Aorta (tissue), 5 donors: ENCODE results near the gene GATC. TPM values are rescaled to one million over a fixed set of nuclear protein-coding genes. Genes with fewer than 3 reads are reported as not detected.

Source experiments
- ATAC-seq: fragments of 200-7000 bp; cut with Tn5 transposase; one replicate; pipeline ENCODE4 v1.9.1; 2022; ENCODE audit warnings: moderate library complexity; ENCODE audit not compliant: low FRiP score
- DNase-seq, 2 donors: peaks; one replicate each; pipeline ENCODE4 v3.0.0-alpha.2; 2020
- H3K27ac ChIP-seq, 2 donors: one replicate each; pipeline ENCODE4 v1.5.1; 2013; ENCODE audit warnings: low read length in 2 of 2, mild to moderate bottlenecking in 2 of 2, moderate library complexity in 2 of 2, control low read depth in 1 of 2, inconsistent platforms in 1 of 2, low read depth in 1 of 2
- H3K27me3 ChIP-seq, 2 donors: one replicate each; pipeline ENCODE4 v1.6.1; 2013; ENCODE audit warnings: control low read depth in 1 of 2, low read length in 1 of 2, mild to moderate bottlenecking in 1 of 2, moderate library complexity in 1 of 2; ENCODE audit not compliant: insufficient read depth in 2 of 2, control insufficient read depth in 1 of 2
- H3K36me3 ChIP-seq, 2 donors: one replicate each; pipeline ENCODE4 v1.6.1; 2013; ENCODE audit warnings: control low read depth in 1 of 2, low read length in 1 of 2, mild to moderate bottlenecking in 1 of 2; ENCODE audit not compliant: insufficient read depth in 2 of 2, control insufficient read depth in 1 of 2
- H3K4me1 ChIP-seq, 2 donors: one replicate each; pipeline ENCODE4 v1.6.1; 2013; ENCODE audit warnings: low read length in 2 of 2, control low read depth in 1 of 2, mild to moderate bottlenecking in 1 of 2, moderate library complexity in 1 of 2; ENCODE audit not compliant: insufficient read depth in 2 of 2, control insufficient read depth in 1 of 2
- H3K4me3 ChIP-seq, 2 donors: one replicate each; pipeline ENCODE4 v1.5.1; 2013; ENCODE audit warnings: low read length in 2 of 2, control low read depth in 1 of 2, mild to moderate bottlenecking in 1 of 2
- H3K9me3 ChIP-seq: one replicate; pipeline ENCODE4 v1.6.1; 2013; ENCODE audit warnings: mild to moderate bottlenecking, low read length; ENCODE audit not compliant: control insufficient read depth
- WGBS, 2 donors: extraction: QIAGEN DNeasy Blood & Tissue Kit; methylation state at CpG; one replicate each; pipeline ENCODE4 v1.1.7; 2013; 5-methylcytosine and 5-hydroxymethylcytosine counted together
- intact Hi-C, 2 donors: fragments of 100-400 bp; cut with DNase I; formaldehyde crosslinking; loops; one replicate each; pipeline versions ENCODE4 v1.14.2 to v1.15.0; 2022
- polyA plus RNA-seq, 2 donors: library from polyadenylated mRNA; stranded (reverse); fragments of 200-250 nt; gene quantifications; one replicate each; pipeline ENCODE4 v1.2.3, GENCODE V29; 2013
- total RNA-seq, 2 donors: library from RNA; stranded (reverse); fragmentation: NEBNext Ultra II Directional; extraction: Animal tissue kit (Norgen Biotek cat#: 25700); gene quantifications; one replicate each; pipeline ENCODE4 v1.2.1, GENCODE V29; 2021
- donor health status: healthy with polysubstance abuse.
- donor health status: Bipolar disorder and iron deficiency.
- donor health status: DM: no; HTN: no; CAD: no.
- donor health status: DM: no; HTN: no; CAD: no.
- donor health status: DM: yes; HTN: yes; CAD: no.

Gene GATC
- total and polyA plus RNA-seq, 4 donors = 9.8 to 24.5 (median 16.8) TPM

DNA sequence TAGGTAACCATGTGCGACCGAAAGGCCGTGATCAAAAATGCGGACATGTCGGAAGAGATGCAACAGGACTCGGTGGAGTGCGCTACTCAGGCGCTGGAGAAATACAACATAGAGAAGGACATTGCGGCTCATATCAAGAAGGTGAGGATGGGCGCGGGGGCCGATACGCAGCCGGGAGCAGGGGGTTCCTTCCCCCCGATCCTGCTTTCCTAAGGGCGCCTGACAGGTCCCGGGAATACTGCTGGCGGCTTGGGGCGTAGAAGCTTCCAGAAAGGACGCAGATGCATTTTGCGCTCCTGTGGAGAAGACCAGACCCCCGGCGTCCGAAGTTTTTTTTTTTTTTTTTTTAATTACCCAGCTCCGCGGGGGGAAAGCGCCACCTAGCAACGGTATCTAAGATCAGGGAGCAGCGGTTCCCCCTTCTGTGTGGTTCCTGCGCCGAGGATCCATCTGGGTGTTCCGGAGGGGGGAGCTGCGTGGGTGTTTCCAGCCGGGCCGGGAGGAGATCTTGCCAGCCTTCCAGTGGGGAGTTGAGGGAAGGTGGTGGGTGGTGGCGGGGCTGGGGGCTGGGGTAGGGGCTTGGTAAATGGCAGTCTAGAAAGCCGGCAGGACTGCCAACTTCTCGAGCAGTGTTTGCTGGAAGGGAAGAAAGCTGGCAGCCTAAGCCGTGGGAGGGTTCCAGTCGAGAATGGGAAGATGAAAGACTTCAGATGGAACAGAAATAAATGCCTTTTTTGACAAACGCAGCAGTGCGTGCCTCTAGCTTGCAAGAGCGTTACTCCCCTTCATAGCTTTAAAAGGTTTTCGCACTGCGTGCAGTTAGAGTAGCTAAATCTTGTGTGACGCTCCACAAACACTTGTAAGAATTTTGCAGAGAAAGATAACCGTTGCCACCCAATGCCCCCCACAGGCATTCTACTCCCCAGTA is 50.4 kb downstream of the GATC start:
- intact Hi-C loops = loop anchor here (5.0 kb wide), 1 partner anchor 41 kb away; no protein-coding TSS in a partner anchor
- no peaks in the 10 kb centered on the region for H3K27me3 ChIP-seq
- peak overlapping the region; percentile 31 to 46 for H3K27ac ChIP-seq
- H3K36me3 ChIP-seq = no peaks in the 10 kb centered on the region
- no peaks in the 10 kb centered on the region for H3K9me3 ChIP-seq
- peaks cover 0 to 6% of the 10 kb centered on the region in 2 donors for H3K4me1 ChIP-seq
- H3K4me3 ChIP-seq = peak overlapping the region; percentile 77 to 90
- 0 to 1% methylated on average over 47 of the region's 47 CpGs for WGBS, 2 donors
- peak; percentile 82 to 88 for DNase-seq
- ATAC-seq = peak; percentile 84

DNA sequence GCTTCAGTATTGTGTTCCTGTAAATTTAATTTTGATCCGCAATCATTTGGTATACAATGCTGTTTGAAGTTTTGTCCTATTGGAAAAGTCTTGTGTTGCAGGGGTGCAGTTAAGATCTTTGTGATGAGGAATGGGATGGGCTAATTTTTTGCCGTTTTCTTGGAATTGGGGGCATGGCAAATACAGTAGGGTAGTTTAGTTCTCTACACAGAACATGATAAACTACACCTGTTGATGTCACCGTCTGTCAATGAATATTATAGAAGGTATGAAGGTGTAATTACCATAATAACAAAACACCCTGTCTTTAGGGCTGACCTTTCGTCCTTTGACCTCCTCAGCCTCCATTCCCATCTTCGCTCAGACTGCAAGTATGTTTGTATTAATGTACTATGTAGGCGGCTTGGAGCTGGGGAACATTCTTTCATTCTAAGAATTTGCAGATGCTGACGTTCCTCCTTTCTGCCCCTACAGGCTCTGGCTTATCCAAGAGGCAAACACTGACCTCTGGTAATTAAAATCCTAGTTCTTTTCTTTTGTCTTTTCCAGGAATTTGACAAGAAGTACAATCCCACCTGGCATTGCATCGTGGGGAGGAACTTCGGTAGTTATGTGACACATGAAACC is 51.4 kb downstream of the GATC start:
- H3K4me1 ChIP-seq = peaks cover 0 to 6% of the 10 kb centered on the region in 2 donors
- intact Hi-C loops = loop anchor here (5.0 kb wide), 1 partner anchor 40 kb away; no protein-coding TSS in a partner anchor
- H3K36me3 ChIP-seq = no peaks in the 10 kb centered on the region
- WGBS, 2 donors = 3% methylated on average over 9 of the region's 9 CpGs
- DNase-seq (no peak), ATAC-seq (no peak)
- no peak overlapping the region for H3K27ac ChIP-seq
- no peaks in the 10 kb centered on the region for H3K27me3 ChIP-seq
- H3K4me3 ChIP-seq = peak overlapping the region; percentile 77 to 90
- H3K9me3 ChIP-seq = no peaks in the 10 kb centered on the region

DNA sequence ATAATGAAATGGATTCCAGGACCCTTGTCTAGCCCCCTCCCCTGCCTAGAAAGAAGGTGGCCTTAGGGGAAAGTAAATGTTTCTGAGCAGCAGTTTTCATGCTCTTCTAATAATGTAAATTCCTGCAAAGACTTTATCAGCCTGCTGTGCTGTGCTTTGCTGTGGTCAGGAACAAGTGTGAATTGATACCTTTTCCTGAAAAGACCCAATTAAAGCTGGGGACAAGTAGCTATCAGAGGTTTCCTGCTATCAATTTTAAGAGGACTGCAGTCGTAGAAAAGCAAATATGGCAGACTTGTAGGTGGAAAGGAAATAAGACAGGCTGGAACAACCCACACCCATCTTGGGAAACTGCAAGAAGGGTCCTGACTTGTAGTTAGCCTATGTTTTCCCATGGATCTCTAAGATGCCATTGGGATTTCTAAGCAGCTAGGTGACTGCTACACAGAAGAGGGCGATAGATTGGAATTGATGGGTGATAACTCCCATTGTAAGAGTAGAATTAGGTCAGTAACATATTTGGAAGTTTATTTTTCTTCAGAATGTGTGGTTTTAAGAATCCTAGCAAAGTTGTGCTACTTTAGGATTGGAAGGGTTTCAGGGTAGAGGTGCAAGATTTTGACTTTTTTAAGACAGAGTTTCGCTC is 52.7 kb downstream of the GATC start:
- Histone ChIP-seq H3K4me1 (peaks cover 0 to 6% of the 10 kb centered on the region in 2 donors), H3K4me3 (no peak overlapping the region), H3K9me3 (no peaks in the 10 kb centered on the region), H3K27me3 (no peaks in the 10 kb centered on the region), H3K27ac (no peak overlapping the region), H3K36me3 (peaks cover 2 to 4% of the 10 kb centered on the region in 2 donors)
- no peak for DNase-seq
- ATAC-seq = no peak
- intact Hi-C loops = loop anchor here (5.0 kb wide), 1 partner anchor 38 kb away; no protein-coding TSS in a partner anchor
- 78 to 82% methylated on average over 3 of the region's 3 CpGs for WGBS, 2 donors

DNA sequence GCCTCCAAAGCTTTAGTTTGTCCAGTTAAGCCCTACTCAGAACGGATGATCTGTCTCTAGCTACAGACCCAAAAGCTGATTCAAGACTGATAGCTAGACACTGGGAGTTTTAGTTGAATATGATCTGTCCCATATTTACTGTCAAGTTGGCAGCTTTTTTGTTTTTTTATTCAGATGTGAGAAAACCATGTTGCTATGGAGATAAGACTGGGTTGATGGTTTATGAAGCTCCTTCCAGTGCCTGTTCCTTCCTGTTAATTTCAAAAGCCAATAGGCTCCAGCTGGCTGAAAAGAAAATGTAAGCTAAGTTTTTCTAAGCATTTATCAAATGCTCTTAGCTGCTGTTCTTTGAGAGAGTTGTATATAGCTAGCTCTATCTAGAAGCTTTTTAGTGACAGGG is 54.3 kb downstream of the GATC start:
- peaks cover 2 to 4% of the 10 kb centered on the region in 2 donors for H3K36me3 ChIP-seq
- ATAC-seq (no peak), DNase-seq (no peak)
- no peaks in the 10 kb centered on the region for H3K27me3 ChIP-seq
- no peak overlapping the region for H3K4me3 ChIP-seq
- 65 to 78% methylated on average over 1 of the region's 1 CpG for WGBS, 2 donors
- H3K4me1 ChIP-seq = peaks cover 0 to 3% of the 10 kb centered on the region in 2 donors
- no peaks in the 10 kb centered on the region for H3K9me3 ChIP-seq
- intact Hi-C loops = no loop called here
- peak overlapping the region in 1 of 2 donors; percentile 14 for H3K27ac ChIP-seq

DNA sequence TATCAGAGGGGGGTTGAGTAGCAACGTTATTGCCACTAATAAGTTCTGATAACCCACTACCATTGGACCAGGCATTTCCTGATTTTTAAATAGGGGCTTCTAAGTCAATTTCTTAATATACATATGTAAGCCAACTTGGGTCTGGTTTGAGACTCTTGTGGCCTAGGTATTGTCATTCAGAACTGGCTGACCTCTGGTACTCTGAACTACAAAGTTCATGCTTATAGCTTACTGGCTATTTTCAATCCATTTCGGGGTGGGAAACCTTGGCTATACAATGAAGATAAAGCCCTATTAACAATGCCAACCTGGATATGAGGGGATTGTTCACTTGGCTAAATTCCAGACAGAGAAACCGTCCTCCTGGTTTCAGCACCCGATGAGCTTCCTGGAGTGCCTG is 58.3 kb downstream of the GATC start:
- Histone ChIP-seq H3K4me3 (no peak overlapping the region), H3K9me3 (no peaks in the 10 kb centered on the region), H3K36me3 (peaks cover 2 to 4% of the 10 kb centered on the region in 2 donors), H3K27me3 (no peaks in the 10 kb centered on the region), H3K4me1 (no peaks in the 10 kb centered on the region), H3K27ac (no peak overlapping the region)
- no peak for DNase-seq
- WGBS, 2 donors = 78 to 80% methylated on average over 4 of the region's 4 CpGs
- ATAC-seq = no peak
- intact Hi-C loops = no loop called here

DNA sequence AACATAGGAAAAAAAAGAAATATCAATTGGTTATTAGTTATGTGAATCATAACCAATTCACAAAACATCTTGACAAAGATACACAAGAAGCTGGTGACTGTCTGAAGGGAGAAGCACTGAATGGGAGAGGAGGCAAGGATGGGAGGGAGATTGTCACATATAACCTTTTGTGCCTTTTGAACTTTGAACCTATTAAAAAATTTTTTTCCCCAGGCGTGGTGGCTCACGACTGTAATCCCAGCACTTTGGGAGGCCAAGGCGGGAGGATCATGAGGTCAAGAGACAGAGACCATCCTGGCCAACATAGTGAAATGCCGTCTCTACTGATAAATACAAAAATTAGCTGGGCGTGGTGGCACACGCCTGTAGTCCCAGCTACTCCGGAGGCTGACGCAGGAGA is 62.3 kb downstream of the GATC start:
- Histone ChIP-seq H3K36me3 (peaks cover 1 to 3% of the 10 kb centered on the region in 2 donors), H3K27ac (no peak overlapping the region), H3K4me3 (no peak overlapping the region), H3K27me3 (no peaks in the 10 kb centered on the region), H3K4me1 (no peaks in the 10 kb centered on the region), H3K9me3 (no peaks in the 10 kb centered on the region)
- DNase-seq (no peak), ATAC-seq (no peak)
- 93 to 94% methylated on average over 8 of the region's 8 CpGs for WGBS, 2 donors
- intact Hi-C loops = no loop called here

Other genes starting within 250 kb of the GATC start
- gene RPLP0, start 245.3 kb upstream of the GATC start, total RNA-seq = 1,000 to 10,000 TPM; 1,136 to 1,236 TPM
- 1,000 to 10,000 TPM; 2,250 to 2,543 TPM for gene RPLP0, start 245.3 kb upstream of the GATC start, polyA plus RNA-seq
- gene PXN, start 180.7 kb upstream of the GATC start, total RNA-seq = 100 to 1,000 TPM; 111 to 138 TPM
- gene PXN, start 180.7 kb upstream of the GATC start, polyA plus RNA-seq = 10 to 100 TPM; 31.3 to 79.9 TPM
- over 10,000 TPM; 15,052 to 24,410 TPM for gene RNU4-2, start 154.5 kb upstream of the GATC start, total RNA-seq
- not detected for gene RNU4-2, start 154.5 kb upstream of the GATC start, polyA plus RNA-seq
- gene RNU4-1, start 153.2 kb upstream of the GATC start, total RNA-seq = 1,000 to 10,000 TPM; 1,718 to 2,225 TPM
- gene RNU4-1, start 153.2 kb upstream of the GATC start, polyA plus RNA-seq = not detected
- 1 to 10 TPM in 1 of 2 donors, under 1 TPM in 1; 0.39 to 1.6 TPM for gene SIRT4, start 144.1 kb upstream of the GATC start, total RNA-seq
- gene SIRT4, start 144.1 kb upstream of the GATC start, polyA plus RNA-seq = 1 to 10 TPM; 1.8 to 2.5 TPM
- gene PLA2G1B, start 118.7 kb upstream of the GATC start, total RNA-seq = 1 to 10 TPM in 1 of 2 donors, under 1 TPM in 1; 0.91 to 1.2 TPM
- 1 to 10 TPM; 2.0 to 3.9 TPM for gene PLA2G1B, start 118.7 kb upstream of the GATC start, polyA plus RNA-seq
- gene MSI1, start 77.3 kb upstream of the GATC start, total RNA-seq = 1 to 10 TPM in 1 of 2 donors, under 1 TPM in 1; 0.32 to 1.3 TPM
- under 1 TPM in 1 of 2 donors, not detected in 1; 0.75 TPM for gene MSI1, start 77.3 kb upstream of the GATC start, polyA plus RNA-seq
- 100 to 1,000 TPM; 176 to 246 TPM for gene COX6A1, start 8.3 kb upstream of the GATC start, total RNA-seq
- 100 to 1,000 TPM; 355 to 498 TPM for gene COX6A1, start 8.3 kb upstream of the GATC start, polyA plus RNA-seq
- 10 to 100 TPM; 13.0 to 14.1 TPM for gene TRIAP1, start 60 bp upstream of the GATC start, total RNA-seq
- gene TRIAP1, start 60 bp upstream of the GATC start, polyA plus RNA-seq = 10 to 100 TPM; 19.7 to 43.1 TPM
- 10 to 100 TPM; 91.2 to 96.6 TPM for gene SRSF9, start 23.3 kb downstream of the GATC start, total RNA-seq
- gene SRSF9, start 23.3 kb downstream of the GATC start, polyA plus RNA-seq = 10 to 100 TPM; 77.5 to 95.8 TPM
- gene DYNLL1, start 49.7 kb downstream of the GATC start, total RNA-seq = 100 to 1,000 TPM; 236 to 262 TPM
- gene DYNLL1, start 49.7 kb downstream of the GATC start, polyA plus RNA-seq = 100 to 1,000 TPM; 287 to 686 TPM
- gene COQ5, start 82.7 kb downstream of the GATC start, total RNA-seq = 10 to 100 TPM; 12.0 to 18.3 TPM
- 10 to 100 TPM; 25.0 to 26.0 TPM for gene COQ5, start 82.7 kb downstream of the GATC start, polyA plus RNA-seq
- 100 to 1,000 TPM; 184 to 200 TPM for gene RNF10, start 87.9 kb downstream of the GATC start, total RNA-seq
- gene RNF10, start 87.9 kb downstream of the GATC start, polyA plus RNA-seq = 100 to 1,000 TPM in 1 of 2 donors, 10 to 100 TPM in 1; 74.0 to 156 TPM
- 10 to 100 TPM; 18.2 to 26.0 TPM for gene POP5, start 135.0 kb downstream of the GATC start, total RNA-seq
- gene POP5, start 135.0 kb downstream of the GATC start, polyA plus RNA-seq = 10 to 100 TPM; 33.8 to 69.7 TPM
- gene CABP1, start 194.2 kb downstream of the GATC start, total RNA-seq = 1 to 10 TPM; 1.7 to 3.0 TPM
- gene CABP1, start 194.2 kb downstream of the GATC start, polyA plus RNA-seq = 1 to 10 TPM in 1 of 2 donors, not detected in 1; 1.7 TPM
- gene MLEC, start 240.7 kb downstream of the GATC start, total RNA-seq = 10 to 100 TPM; 67.4 to 92.0 TPM
- 10 to 100 TPM; 19.7 to 27.7 TPM for gene MLEC, start 240.7 kb downstream of the GATC start, polyA plus RNA-seq